Embryonic facial prominence (tissue), 1 donor: ENCODE results near the gene DIS3L2.
"Not testable (repeated sequence)": the region's sequence is repeated elsewhere in the genome, so short reads cannot be mapped to it uniquely, and the experiment has no call there.

Source experiments
- DNase-seq: peaks from one replicate; pipeline ENCODE4 v3.0.0-alpha.2; 2016; ENCODE audit errors: extremely low spot score

DIS3L2 gene

DNA sequence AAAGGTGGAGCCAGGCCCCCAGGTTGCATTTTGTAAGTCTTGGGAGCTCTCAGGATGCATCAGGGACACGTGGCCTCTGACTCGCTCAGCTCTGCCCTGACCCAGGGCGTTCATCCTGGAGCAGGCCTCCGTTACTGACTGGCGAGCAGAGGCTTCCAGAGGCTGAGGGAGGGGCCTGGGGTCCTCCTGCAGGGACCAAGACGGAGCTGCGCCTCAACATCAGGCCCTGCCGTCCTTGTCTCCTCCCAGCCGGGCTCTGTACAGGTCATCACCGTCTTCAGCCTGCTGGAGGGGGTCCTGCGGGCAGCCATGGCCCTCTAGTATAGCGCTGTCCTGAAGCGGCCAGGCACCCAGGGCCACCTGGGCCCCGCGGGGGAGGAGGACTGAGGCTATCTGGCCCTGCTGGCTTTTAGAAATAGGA lies 406.8 kb downstream of the DIS3L2 start:
- no peak for DNase-seq

DNA sequence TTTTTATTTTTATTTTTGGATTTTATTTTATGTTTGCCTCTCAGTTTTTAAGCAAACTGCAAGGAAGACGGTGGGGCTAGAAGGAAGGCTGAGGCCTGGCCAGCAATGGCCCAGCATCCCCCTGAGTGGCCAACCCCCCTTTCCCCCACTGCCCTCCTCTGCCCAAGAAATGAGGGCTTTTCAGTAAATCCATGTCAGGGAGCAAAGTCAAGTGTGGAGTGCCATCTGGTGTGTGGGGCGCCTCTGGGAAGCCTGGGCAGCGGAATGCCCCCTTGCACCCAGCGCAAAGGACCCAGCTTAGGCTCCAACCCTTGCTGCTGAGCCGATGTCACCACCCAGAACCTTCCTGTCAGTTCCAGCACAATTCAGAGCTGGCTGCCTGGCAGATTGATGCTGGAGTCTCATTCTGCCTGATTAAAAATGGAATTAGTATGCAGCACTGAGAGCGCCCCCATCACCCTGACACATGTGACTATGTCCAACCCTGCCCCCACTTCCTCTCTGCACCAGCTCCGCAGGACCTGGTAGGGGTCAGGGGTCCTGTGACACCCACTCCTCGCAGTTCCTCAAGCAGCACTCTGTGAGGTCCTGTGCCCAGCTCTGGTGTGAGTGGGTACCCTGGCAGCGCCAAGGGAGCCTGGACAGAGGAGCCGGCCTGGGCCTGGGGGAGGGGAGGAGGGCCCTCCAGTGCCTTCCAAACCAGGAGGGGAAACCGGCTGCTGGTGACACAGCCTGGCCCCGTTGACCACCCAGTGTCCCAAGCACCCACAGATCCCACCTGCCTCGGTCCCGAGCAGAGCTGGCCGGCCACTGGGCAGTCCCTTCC lies 407.8 kb downstream of the DIS3L2 start:
- DNase-seq = no peak

DNA sequence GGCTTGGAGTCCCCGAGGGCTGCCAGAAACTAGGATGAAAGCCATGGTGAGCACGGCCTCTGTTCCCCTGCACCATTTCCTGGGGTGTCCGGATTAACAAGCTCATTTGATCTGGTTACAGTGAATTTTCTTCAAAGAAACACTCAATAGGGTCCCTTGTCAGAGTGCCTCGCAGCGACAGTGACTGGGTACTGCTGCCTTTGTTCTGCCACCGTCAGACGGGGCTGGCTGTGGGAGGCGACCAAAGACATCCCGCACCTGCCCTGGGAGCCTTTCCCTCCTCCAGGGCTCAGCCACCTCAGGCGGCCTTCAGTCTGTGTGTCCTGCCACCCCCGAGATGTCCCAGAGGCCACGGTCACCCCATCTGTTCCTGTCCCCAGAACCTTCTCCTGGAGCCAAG lies 408.5 kb downstream of the DIS3L2 start:
- DNase-seq = not testable (repeated sequence)

DNA sequence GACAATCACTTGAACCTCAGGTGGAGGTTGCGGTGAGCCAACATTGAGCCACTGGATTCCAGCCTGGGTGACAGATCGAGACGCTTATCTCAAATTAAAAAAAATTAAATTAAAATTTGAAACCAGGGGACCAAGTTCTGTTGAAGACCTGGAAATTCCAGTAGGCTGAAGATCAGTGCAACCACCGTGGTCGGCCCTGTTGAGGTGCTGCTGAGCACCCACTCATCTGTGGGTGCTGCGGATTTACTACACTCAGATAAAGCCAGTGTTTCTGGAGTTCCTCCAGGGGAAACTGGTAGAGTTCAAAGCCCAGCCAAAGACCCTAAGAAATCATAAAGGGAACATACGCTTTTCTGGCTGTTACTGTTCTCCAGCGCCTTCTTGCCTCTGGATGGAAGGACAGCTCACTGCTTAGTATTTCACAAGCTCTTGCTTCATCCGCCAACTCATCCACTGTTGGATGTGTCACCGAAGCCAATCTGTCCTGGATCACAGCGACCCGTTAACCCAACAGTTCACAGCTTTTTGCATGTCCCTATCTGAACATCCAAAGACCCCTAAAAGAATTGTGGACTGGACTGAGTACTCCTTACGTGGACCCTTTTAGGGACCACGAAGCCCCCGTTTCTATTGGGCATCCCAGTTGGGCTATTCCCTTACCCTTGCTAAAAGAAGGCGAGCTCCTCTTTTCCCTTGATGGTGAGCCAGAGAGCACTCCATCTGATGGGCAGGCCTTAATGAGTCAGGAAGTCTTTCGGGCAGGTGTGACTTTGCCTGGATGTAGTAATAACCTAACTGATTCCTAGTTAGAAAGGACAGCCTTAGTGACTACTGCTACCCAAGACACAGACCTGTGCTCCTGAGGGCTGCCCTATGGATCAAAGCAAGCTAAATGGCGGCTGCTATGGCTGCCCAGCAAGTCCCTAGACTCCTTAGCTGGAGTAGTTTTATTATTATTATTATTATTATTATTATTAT lies 411.0 kb downstream of the DIS3L2 start:
- no peak for DNase-seq

DNA sequence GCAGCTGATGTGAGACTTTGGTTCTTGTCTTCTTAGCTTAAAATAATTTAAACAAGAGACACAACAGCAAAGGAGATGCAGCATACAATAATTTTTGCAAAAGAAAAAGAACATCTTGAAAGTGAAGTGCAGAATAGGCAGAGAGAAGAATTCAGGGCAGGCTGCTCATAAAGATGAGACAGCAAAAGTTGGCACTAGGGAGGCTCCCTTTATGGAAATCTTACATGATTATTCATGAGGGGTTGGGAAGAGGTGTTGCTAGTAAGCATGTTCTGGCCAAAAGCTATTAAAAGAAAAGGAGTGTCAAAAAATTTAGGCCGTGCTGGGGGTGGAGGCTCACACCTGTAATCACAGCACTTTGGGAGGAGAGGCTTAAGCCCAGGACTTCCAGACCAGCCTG lies 412.8 kb downstream of the DIS3L2 start:
- no peak for DNase-seq

DNA sequence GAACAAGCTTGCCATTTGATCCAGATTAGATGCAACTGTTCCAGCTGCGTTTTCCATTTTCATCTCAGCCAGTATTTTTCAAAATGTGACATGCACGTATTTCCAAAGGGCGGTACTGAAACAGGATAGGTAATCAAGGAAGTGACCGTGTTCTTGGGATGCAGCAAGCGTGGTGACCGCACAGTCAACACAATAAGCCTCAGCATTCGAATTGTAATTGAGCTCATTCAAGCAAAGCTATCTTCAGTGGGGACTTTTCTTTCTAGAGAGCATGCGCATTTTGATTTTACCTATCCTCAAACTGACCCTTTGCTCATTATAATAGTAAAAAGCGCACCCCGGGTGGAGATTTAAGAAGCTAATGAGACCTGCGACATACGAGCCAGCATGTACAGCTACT lies 413.7 kb downstream of the DIS3L2 start:
- no peak for DNase-seq

DNA sequence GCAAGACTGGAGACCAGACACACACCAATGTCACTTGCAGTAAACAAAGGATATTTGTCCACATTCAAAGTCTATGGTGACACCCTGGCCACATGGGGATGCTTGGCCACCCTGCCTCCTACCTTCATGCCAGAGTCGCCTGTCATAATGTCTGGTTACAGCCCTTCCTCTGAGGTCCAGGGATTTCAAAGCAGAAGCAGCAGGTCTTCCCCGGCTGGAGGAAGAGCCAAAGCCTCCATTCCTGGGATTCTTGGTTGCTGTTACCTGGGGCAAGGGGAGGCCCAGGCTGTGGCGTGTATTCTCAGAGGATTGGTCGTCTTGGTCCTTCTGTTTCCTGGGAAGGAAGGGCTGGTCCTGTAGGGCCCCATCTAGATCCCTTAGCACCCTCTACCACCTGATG lies 414.7 kb downstream of the DIS3L2 start:
- DNase-seq = no peak

DNA sequence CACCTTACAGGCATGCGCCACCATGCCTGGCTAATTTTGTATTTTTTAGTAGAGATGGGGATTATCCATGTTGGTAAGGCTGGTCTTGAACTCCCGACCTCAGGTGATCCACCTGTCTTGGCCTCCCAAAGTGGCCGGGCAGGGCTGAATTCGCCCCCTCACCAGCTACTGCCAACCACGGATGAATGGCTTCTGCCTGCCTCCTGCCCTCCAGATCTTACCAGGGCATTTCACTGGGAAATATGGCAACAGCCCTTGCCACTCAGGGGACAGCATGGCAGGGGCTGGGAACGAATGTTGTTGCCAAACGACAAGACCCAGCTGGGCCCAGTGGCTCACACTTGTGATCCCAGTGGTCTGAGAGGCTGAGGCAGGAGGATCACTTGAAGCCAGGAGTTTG lies 415.2 kb downstream of the DIS3L2 start:
- DNase-seq = no peak

DNA sequence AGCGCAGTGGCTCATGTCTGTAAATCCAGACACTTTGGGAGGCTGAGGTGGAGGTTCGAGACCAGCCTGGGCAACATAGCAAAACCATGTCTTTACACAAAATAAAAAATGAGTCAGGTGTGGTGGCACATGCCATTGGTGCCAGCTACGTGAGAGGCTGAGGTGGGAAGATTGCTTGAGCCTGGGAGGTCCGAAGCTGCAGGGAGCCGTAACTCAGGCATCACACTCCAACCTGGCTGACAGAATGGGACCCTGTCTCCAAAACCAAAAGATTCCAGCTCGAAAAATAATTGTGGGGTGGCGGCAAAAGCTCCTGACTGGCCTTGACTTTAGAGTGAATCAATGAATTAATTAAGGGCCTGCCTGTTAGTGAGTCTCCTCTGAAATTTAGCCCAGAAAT lies 415.8 kb downstream of the DIS3L2 start:
- DNase-seq = no peak

DNA sequence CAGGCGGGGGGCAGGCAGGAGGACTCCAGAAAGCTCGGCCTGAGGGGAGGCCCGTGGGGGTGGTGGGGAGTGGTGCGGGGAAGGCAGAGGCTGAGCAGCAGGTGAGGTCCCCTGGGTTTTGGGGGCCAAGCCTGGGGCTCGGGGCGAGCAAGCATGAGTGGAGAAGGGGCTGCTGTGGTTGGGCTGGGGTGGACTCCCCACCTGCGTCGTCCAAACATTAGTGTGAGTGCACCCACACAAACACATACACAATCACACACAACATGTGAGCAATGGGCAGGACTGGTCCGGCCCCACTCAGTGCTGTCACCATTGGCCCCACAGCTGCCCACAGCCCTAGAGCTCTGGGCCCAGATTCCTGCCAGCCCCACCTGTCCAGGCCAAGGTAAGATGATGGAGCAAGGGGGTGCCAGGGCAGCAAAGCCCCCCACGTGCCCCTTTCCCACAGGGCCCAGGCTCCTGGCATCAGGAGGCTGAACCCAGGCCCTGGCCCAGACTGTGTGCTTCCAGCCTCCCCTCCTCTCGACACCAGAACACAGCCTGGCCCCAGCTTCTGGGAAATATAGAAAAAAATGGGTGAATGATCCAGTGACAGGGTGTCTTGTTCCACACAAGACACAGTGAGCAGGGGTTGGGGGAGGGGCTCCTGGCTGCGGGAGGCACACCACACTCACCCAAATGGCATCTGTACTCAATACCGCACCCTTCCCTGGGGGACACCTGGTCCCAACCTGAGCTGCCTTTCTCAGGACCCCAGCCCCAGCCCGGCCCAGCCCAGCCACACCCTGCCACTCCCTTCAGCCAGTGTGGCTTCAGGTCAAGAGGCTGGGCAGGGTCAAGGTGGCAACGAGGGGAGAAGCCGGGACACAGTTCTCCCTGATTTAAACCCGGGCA lies 416.6 kb downstream of the DIS3L2 start:
- DNase-seq = no peak

DNA sequence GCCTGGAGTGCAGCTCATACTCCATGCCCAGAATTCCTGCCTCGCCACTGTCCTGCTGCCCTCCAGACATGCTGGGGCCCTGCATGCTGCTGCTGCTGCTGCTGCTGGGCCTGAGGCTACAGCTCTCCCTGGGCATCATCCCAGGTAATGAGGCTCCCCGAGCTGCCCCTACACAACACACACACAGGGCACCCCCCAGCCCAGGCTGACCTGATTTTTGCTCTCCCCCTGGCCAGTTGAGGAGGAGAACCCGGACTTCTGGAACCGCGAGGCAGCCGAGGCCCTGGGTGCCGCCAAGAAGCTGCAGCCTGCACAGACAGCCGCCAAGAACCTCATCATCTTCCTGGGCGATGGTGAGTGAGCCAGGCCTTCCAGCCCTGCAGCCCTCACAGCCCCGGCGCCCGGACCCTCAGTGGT lies 417.2 kb downstream of the DIS3L2 start, which contains the start of gene ALPP:
Gene ALPP, plus strand, starts transcription at position 17 of the 417 bp plus-strand sequence. Its CDS starts 52 bp downstream, at position 69.
- not testable (repeated sequence) for DNase-seq

DNA sequence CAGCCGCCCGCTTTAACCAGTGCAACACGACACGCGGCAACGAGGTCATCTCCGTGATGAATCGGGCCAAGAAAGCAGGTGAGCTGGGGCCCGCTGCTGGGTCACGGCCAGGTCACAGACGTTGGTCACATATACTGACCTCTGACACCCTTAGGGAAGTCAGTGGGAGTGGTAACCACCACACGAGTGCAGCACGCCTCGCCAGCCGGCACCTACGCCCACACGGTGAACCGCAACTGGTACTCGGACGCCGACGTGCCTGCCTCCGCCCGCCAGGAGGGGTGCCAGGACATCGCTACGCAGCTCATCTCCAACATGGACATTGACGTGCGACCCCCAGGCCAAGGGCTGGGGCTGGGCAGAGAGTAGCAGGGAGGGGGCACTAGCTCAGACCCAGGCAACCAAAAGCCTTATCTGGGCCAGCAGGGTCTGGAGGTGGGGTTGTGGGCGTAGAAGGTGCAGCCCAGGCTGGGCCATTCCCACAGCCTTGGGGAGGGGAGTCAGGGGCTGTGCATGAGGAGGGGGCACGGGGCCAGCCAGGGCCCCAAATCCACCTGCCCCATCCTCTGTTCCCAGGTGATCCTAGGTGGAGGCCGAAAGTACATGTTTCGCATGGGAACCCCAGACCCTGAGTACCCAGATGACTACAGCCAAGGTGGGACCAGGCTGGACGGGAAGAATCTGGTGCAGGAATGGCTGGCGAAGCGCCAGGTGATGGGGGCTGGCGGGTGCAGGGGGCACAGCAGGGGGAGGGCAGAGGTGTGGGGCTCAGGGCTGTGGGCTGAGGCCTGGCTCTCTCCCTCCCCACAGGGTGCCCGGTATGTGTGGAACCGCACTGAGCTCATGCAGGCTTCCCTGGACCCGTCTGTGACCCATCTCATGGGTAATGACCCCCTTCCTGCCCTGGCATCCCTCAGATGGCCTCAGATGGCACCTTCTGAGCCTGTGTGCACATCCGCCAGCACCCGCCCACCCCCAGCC lies 418.4 kb downstream of the DIS3L2 start:
- not testable (repeated sequence) for DNase-seq

DNA sequence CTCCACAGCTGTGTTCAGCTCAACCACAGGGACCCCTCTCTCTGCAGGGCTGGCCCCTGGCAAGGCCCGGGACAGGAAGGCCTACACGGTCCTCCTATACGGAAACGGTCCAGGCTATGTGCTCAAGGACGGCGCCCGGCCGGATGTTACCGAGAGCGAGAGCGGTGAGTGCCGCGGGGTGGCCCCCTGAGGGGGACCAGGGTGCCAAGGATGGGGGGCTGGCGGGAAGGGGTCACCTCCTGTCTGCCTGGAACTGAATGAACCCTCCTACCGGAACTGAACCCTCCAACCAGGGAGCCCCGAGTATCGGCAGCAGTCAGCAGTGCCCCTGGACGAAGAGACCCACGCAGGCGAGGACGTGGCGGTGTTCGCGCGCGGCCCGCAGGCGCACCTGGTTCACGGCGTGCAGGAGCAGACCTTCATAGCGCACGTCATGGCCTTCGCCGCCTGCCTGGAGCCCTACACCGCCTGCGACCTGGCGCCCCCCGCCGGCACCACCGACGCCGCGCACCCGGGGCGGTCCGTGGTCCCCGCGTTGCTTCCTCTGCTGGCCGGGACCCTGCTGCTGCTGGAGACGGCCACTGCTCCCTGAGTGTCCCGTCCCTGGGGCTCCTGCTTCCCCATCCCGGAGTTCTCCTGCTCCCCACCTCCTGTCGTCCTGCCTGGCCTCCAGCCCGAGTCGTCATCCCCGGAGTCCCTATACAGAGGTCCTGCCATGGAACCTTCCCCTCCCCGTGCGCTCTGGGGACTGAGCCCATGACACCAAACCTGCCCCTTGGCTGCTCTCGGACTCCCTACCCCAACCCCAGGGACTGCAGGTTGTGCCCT lies 419.9 kb downstream of the DIS3L2 start:
- DNase-seq = not testable (repeated sequence)

DNA sequence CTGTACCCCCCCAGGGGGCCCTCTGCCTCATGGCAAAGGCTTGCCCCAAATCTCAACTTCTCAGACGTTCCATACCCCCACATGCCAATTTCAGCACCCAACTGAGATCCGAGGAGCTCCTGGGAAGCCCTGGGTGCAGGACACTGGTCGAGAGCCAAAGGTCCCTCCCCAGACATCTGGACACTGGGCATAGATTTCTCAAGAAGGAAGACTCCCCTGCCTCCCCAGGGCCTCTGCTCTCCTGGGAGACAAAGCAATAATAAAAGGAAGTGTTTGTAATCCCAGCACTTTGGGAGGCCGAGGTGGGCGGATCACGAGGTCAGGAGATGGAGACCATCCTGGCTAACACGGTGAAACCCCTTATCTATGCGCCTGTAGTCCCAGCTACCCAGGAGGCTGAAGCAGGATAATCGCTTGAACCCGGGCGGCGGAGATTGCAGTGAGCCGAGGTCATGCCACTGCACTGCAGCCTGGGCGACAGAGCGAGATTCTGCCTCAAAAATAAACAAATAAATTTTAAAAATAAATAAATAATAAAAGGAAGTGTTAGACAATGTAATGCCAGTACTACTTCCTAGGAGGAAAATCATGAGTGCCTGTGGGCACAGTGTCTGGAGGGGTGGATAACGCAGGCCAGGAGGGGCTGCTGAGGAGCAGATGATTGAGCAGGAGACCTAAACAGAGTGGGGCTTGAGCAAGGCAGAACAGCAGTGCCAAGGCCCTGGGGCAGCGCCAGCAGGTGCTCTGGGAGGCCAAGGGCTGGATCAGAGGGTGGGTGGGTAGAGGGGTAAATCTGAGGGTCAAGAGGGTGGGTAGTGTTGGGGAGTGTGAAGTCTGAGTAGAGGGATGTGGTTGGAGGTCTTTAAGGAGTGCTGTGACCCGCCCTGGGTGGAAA lies 421.1 kb downstream of the DIS3L2 start:
- DNase-seq = no peak

DNA sequence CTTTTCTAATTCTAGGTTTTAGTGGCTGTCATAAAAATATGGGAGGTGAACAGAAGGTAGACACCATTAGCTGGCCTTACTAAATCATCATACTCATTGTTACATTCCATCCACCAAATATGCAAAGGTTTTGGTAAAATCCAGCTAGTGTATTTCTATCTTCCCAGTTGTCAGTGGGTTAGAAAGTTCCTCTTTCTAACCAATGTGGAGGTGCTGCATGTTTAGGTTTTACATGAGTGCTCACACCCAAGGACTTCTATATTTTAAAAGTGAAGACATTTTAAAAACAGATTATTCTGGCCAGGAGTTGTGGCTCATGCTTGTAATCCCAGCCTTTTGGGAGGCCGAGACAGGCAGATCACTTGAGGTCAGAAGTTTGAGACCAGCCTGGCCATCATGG lies 423.0 kb downstream of the DIS3L2 start:
- DNase-seq = no peak

DNA sequence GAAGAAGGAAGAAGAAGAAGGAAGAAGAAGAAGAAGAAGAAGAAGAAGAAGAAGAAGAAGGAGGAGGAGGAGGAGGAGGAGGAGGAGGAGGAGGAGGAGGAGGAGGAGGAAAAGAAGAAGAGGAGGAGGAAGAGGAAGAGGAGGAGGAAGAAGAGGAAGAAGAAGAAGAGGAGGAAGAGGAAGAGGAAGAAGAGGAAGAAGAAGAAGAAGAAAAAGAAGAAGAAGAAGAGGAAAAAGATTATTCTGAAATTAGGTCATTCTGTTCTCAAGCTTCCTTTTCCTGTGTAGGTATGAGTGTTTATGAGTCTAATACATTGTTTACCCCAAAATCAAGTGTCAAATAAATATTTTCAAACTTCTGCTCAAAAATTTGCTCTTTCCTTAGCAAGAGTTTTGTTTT lies 423.5 kb downstream of the DIS3L2 start:
- DNase-seq = not testable (repeated sequence)

DNA sequence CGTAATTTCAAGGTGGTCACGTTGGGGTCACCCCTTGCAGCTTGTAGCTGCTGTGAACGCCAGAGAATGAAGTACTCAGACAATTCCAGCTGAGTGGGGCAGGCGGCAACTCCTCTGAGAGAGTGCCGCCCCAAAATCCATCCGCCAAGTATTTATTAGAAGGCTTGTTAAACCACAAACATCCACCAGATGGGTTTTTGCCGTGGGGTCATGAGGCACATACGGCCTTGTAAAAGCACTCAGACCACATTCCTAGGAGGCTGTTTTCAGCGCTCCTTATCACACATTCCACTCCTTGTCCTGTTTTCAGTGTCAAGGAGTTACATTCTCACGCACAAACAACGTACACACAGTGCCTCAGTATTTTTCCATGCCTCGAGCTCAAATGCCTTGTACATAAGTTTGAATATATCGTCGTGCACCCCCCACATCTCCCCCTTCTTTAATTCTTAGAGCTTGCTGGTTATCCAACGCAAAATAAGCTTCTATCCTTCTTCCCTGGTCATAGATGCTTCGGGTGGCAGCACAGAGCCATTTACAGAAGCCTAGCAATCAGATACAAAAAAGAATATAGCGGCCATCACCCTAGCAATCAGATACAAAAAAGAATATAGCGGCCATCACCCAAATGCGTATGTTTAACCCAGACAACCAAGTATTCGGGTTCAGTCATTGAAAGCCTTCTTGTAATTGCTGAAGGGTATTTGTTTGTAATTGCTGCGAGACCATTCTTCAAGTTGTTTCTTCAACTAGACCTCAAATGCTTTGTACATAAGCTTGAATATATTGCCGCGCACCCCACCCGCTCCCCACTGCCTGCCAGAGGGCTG lies 424.4 kb downstream of the DIS3L2 start:
- DNase-seq = no peak

DNA sequence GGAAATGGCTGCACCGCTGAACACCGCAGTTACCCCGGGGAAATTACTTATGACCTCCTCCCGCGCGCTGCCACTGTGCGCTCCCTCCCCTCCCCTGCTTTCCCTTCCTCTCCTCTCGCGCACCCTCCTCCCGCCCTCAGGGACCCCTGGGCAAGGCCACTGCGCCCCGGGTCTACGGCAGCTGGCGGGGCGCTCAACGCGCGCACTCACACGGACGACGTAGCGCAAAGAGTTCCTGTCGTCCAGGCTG lies 424.9 kb downstream of the DIS3L2 start:
- DNase-seq = no peak
